Stimulated activated CD4-positive, alpha-beta T cell treated with anti-CD3 and anti-CD28 coated beads, Interleukin-1b, Interleukin-23, amount 100 ng/mL, for 4 hours (primary cell): ENCODE results near the gene PLCH2.
"Not testable (repeated sequence)": the region's sequence is repeated elsewhere in the genome, so short reads cannot be mapped to it uniquely, and the experiment has no call there.

Source experiments
- DNase-seq, 2 donors: peaks; one replicate each; pipeline ENCODE4 v3.0.0-alpha.2; 2020; ENCODE audit warnings: low read depth in 2 of 2

The PLCH2 gene

DNA sequence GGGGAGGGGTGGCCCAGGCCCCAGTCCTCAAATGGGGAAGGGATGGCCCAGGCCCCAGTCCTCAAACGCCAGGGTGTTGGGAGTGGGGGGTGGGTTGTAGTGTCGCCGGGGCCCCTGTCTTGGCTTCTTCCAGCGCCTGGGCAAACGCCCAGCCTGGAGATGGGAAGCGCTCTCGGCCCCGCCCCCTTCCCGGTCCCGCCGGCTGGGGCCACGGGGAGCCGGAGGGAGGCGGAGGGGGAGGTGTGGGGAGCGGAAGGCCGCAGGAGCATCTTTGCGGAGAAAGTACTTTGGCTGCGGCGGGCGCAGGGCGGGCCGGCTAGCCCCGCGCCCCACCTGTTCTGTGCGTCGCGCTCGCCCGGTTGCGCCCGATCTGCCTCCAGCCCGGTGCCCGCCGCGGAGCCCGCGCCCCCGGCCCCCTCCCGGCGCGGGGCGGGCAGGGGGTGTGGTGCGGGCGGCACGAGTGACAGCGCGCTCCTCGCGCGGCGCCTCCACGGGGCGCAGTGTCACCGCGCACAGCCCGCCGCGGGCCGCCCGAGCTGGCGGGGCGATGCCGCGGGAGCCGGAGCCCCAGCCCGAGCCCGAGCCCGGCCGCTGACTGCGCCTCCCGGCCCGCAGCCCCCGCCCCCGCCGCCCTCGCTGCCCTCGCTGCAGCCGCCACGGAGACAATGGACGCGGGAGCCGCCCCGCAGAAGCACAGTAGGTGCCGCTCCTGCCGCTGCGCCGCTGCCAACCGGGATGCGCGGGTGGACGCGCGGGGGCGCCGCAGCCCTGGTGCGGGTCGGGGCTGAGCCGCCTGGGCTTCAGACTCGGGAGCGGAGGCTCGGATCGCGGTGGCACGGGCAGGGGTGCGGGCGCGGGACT lies 32.6 kb upstream of the PLCH2 start:
- no peak for DNase-seq

DNA sequence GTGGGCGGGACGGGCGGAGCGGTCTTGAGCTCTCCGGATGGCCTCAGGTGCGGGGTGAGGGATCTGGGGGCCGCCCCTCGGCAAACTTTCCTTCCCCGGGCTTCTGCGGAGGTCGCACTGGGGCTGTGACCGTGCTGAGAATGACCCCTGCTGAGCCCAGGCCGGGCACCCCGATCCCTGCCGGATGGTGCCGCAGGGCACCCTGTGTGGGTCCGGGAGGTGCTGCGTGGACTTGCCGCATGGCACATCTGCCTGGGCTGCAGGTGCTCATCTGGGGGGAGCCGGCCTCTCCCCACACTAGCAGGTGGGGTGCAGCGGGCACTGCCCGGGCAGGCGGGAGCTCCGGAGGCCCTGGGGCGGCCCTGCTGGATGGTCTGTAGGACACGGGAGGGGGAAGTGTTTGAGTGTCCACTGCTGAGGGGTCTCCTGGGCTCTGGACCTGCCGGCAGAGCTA lies 31.9 kb upstream of the PLCH2 start:
- DNase-seq = no peak

DNA sequence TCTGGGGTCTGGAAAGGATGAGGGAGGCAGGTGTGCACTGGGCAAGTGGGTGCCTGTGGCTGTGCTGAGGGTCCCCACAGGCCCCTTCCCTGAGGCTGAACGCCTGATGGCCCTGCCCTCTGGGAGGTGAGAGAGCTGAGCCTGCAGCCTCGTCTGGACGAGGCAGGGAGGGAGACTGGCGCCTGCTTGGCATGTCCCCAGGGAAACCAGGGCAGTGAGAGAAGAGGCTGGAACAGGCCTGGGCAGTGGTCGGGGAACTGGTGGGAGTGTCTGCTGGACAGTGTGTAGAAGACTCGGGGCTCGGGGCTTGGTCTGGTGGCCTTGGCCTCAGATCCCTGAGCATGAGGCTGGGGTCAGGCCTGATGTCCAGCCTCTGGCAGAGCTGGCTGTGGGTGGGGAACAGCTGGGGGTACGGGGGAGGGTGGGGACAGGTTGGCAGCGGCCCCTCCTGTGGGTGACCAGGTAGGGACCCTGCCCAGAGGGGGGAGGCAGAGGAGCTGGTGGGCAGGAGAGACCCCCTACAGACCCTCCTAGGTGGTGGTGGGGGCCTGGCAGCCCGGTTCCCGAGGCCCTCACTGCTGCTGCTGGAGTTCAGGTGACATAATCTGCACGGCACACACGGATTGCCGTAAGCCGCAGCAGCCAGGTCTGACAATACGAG lies 30.8 kb upstream of the PLCH2 start:
- no peak for DNase-seq

DNA sequence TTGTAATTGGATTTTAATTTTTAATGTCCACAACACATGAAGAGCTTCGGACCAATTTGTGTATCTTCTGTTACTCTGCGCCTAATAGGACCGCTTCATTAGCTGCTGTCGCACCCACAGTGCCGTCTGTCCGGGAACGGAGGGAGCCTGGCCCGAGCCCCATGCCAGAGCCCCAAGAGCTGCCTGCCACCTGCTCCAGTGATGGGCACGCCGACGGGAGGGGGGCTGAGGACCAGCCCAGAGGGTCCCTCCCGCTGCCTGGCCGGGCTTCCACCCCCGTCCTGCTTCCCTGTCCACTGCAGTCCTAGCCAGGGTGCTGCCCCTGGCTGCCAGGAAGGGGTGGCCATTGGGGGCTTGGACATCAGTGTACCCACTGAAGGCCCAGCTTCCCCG lies 30.3 kb upstream of the PLCH2 start:
- no peak for DNase-seq

DNA sequence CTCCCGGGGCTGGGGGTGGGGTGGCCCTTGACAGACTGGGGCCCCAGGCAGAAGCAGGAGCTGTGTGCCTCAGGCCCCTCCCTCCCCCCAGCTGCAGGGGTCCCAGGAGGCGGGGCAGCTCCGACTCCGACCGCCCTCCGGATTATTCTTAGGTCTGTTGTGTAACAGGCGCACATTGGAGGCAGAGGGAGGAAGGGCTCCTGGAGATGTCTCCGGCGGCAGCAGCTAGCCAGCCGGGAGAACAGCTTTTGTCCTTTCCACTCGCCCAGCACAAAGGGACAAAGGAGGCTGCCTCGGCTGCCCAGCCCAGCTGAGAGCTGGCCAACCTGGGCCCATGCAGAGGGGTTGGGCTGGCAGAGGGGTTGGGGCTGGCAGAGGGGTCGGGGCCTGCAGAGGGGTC lies 29.7 kb upstream of the PLCH2 start:
- no peak for DNase-seq

- no peak for DNase-seq
Measured at GRCh38 chr1:2446861-2447260, 29.2 kb upstream of the PLCH2 start.

GRCh38 chr1:2447276-2448097 lies 28.6 kb upstream of the PLCH2 start:
- no peak for DNase-seq

- DNase-seq = no peak
Measured at GRCh38 chr1:2448098-2448445, 28.0 kb upstream of the PLCH2 start.

DNA sequence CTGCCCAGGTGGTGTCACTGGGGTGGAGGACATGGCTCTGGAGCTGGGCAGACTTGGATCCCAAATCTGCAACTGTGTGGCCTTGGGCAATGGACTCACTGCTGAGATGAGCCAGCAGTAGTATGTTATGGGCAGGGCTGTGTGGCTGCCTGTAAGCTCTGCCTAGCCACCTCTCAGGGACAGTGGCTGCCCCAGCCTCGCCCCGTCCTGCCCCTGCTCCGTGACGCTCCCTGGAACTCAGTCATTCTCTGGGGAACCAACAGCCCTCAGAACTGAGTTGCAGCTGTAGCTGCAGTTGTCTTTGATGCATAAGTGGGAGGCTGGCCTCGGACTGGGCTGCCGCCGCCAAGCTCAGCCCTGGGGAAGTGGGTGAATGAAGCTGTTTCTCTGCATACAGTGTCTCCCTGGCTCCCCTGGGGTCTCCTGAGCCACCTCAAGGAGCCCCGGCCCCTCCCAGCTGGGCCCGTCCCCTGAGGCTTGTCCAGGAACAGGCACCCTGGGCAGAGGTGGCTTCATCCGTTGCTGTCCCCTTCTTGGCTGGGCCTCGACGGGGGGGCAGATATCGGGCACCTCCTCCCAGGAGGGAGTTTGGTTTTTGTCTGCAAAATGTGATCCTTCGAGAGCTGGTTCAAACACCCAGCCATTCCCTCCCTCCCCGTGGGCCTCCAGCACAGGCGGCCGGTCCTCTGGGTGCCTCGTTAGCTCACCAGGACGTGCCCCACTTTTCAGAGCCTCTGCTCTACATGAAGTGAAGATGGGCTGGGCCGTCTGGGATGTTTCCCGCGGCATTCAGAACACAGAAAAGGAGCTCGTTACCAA lies 26.2 kb upstream of the PLCH2 start:
- no peak for DNase-seq

- DNase-seq = no peak
Measured at GRCh38 chr1:2451741-2452140, 24.3 kb upstream of the PLCH2 start.

DNA sequence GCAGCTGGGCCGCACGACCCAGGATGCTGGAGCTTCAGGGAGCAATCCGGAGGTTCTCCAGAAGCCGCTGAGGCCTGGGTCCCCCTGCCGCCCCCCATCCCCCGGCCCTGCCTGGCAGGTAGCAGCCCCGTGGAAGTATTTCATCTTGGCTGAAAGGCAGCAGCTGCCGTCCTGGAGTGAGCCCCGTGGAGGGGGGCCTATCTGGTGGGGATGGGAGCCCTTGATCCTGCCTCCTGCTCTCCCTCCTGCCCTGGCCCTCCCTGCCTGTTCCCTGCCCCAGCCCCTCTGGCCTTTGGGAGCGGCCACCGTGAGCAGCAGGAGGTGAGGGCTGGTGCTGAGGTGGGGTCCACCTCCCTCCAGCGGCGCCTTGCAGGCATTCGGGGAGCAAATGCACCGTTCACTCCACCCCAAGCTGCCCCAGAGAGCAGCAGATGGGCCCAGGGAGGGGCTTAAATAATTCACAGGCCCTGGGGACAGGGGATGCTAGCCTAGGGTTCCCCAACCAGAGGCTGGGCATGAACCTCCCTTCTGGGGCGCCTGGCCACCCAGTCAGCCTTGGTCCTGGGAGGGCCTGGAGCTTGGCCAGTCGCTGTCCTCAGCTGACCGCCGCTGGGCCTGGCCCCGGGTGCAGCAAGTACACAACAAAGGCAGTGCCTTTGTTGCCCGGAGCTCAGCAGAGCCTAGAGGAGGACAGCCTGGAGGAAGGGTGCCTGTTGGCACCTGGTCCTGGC lies 23.7 kb upstream of the PLCH2 start:
- DNase-seq = no peak

DNA sequence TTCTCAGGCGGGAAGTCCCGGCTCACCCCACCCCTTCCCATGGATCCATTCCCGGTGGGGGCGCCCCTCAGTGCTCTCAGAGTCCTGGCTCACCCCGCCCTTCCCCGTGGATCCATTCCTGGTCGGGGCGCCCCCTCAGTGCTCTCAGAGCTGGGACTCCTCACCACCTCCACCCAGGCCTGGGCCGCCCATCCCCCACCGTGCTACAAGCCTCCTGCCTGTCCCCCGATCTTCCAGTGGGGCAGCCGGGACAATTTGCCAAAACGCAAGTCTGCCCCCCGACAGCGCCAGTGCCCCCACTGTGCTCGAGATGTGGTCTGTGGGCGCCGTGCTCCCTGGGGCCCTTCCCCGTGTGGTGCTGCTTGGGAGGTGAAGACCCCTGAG lies 23.2 kb upstream of the PLCH2 start:
- no peak for DNase-seq

- DNase-seq = no peak
Measured at GRCh38 chr1:2454227-2454626, 21.9 kb upstream of the PLCH2 start.

- no peak for DNase-seq
Measured at GRCh38 chr1:2455757-2456156, 20.3 kb upstream of the PLCH2 start.

- no peak for DNase-seq
Measured at GRCh38 chr1:2457444-2457843, 18.6 kb upstream of the PLCH2 start.

GRCh38 chr1:2458687-2459086 lies 17.4 kb upstream of the PLCH2 start:
- no peak for DNase-seq

GRCh38 chr1:2459102-2459753 lies 16.9 kb upstream of the PLCH2 start:
- DNase-seq = not testable (repeated sequence)

GRCh38 chr1:2459757-2460156 lies 16.3 kb upstream of the PLCH2 start:
- no peak for DNase-seq

- DNase-seq = no peak
Measured at GRCh38 chr1:2460203-2460602, 15.9 kb upstream of the PLCH2 start.

DNA sequence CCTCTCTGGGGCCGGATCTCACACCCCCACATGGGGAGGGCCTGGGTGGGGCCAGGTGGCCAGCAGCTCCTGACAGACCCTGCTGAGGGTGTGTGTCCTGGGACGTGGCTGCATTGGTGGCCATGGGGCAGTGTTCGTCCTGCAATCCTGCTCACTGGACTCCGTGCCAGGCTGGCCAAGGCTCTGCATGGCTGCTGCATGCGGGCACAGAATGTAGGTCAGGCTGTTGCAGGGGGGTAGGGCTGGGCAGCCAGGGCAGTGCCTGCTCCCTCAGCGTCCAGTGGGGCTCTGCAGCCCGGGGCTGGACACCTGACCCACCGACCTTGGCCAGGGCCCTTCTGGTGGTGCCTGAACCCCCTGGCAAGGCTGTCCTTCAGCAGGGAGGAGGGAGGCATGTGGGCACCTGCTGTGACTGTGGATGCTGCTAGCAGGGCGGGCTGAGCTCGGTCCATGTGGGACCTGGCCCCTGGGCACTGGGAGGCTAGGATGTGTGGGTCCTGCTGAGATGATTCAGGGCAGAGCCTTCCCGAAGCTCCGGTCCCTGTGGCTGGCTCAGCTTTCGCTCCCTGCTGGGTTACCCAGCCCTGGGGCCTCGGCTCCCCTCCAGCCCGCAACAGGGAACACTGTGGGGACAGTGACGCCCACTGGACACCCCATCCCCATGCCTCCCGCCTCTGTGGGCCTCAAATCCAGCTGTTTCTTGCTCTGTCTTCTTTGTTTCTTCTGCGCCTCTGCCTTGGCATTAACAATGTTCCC lies 14.9 kb upstream of the PLCH2 start:
- DNase-seq = no peak
